GM12878 (cell line): Measurements from ENCODE around the gene TFDP1. TPM values are rescaled to one million over a fixed set of nuclear protein-coding genes. Genes with fewer than 3 reads are reported as not detected.

ENCODE experiments used
- ATAC-seq: fragments of 200-7000 bp; cut with Tn5 transposase; 3 replicates; pipeline ENCODE4 v1.9.1; 2020; ENCODE audit warnings: mild to moderate bottlenecking, moderate library complexity
- BruUV-seq: library from RNA; stranded (reverse); fragments of 400-500 nt; replicated peaks from 2 replicates; lab custom pipeline; 2021; lab: Mats Ljungman, UMichigan
- CTCF ChIA-PET: fragments of 300-600 bp; sonication (Branson Sonifier 250); formaldehyde crosslinking; extraction: SDS; loops from one replicate; lab custom pipeline; 2021; ENCODE audit warnings: inconsistent platforms; lab: Yijun Ruan, JAX
- POLR2A ChIA-PET: fragments of 350-600 bp; formaldehyde crosslinking; extraction: SDS; loops from one replicate; lab custom pipeline; 2021; ENCODE audit warnings: inconsistent platforms; lab: Charles Lee
- RAD21 ChIA-PET: fragments of 300-600 bp; sonication (Branson Sonifier 250); formaldehyde crosslinking; loops from one replicate; lab custom pipeline; 2023; ENCODE audit warnings: antibody characterized with exemption; ENCODE audit not compliant: unreplicated experiment; lab: Charles Lee
- SMC1A ChIA-PET: fragments of 300-600 bp; sonication (Branson Sonifier 250); formaldehyde crosslinking; loops from one replicate; lab custom pipeline; 2023; ENCODE audit not compliant: unreplicated experiment, uncharacterized antibody; lab: Charles Lee
- DNase-seq: peaks from one replicate; pipeline ENCODE4 v3.0.0-alpha.2; 2011; ENCODE audit warnings: low read depth, low spot score
- FAIRE-seq: peaks from 3 replicates; lab custom pipeline; 2011; peaks lifted over from hg19 to GRCh38; lab: Jason Lieb, UNC
- H2AFZ ChIP-seq: 2 replicates; pipeline ENCODE4 v1.6.0; 2011; ENCODE audit warnings: low read depth, low read length, control low read depth; ENCODE audit not compliant: control insufficient read depth
- H3K27ac ChIP-seq: 2 replicates; pipeline ENCODE4 v1.5.1; 2011; ENCODE audit warnings: control low read depth; ENCODE audit not compliant: control insufficient read depth, insufficient read depth
- H3K27me3 ChIP-seq, 2 experiments: replicated peaks in 1 of 2; 2 replicates each; pipeline versions ENCODE4 v1.6.0 to v1.6.1; 2011; ENCODE audit warnings: low read length in 1 of 2; ENCODE audit not compliant: control insufficient read depth in 2 of 2, insufficient read depth in 2 of 2
- H3K36me3 ChIP-seq, 2 experiments: 2 replicates each; pipeline ENCODE4 v1.5.1; 2011; ENCODE audit warnings: low read length in 1 of 2; ENCODE audit not compliant: control insufficient read depth in 2 of 2, insufficient read depth in 2 of 2
- H3K4me1 ChIP-seq: 2 replicates; pipeline ENCODE4 v1.6.1; 2011; ENCODE audit warnings: mild to moderate bottlenecking, low read length, moderate library complexity, mixed read lengths; ENCODE audit not compliant: control insufficient read depth, insufficient read depth
- H3K4me2 ChIP-seq: 2 replicates; pipeline ENCODE4 v1.6.0; 2011; ENCODE audit warnings: control low read depth; ENCODE audit not compliant: control insufficient read depth, insufficient read depth
- H3K4me3 ChIP-seq: fragments of 200-600 bp; sonication (generic); 2 replicates; pipeline ENCODE4 v1.5.1; 2016
- H3K79me2 ChIP-seq: 2 replicates; pipeline ENCODE4 v1.6.0; 2011; ENCODE audit warnings: low read length; ENCODE audit not compliant: control insufficient read depth, insufficient read depth
- H3K9ac ChIP-seq: 2 replicates; pipeline ENCODE4 v1.8.0; 2011; ENCODE audit warnings: low read length, control low read depth, mixed read lengths; ENCODE audit not compliant: control insufficient read depth, insufficient read depth
- H3K9me3 ChIP-seq: replicated peaks from 3 replicates; pipeline ENCODE4 v1.5.1; 2011; ENCODE audit warnings: mild to moderate bottlenecking, low read length; ENCODE audit not compliant: control insufficient read depth, insufficient read depth
- H4K20me1 ChIP-seq: 2 replicates; pipeline ENCODE4 v1.6.0; 2011; ENCODE audit not compliant: control insufficient read depth, insufficient read depth
- BCL3 ChIP-seq: IDR thresholded peaks from 2 replicates; pipeline ENCODE4 v1.6.1; 2011; ENCODE audit warnings: borderline replicate concordance, low read depth, mild to moderate bottlenecking, moderate library complexity, low read length; ENCODE audit not compliant: insufficient read depth, poor library complexity, severe bottlenecking
- CHD2 ChIP-seq: IDR thresholded peaks from 2 replicates; pipeline ENCODE4 v1.6.1; 2011; ENCODE audit warnings: low read depth, low read length, improper control_type of control experiment, borderline replicate concordance
- ESRRA ChIP-seq: IDR thresholded peaks from 2 replicates; pipeline ENCODE4 v1.6.1; 2012; ENCODE audit warnings: mild to moderate bottlenecking, low read length, improper control_type of control experiment
- MEF2B ChIP-seq: fragments of 450-650 bp; IDR thresholded peaks from 2 replicates; pipeline ENCODE4 v1.6.1; 2018; ENCODE audit warnings: mild to moderate bottlenecking, moderate library complexity; ENCODE audit not compliant: partially characterized antibody, poor library complexity, severe bottlenecking
- MLLT1 ChIP-seq: fragments of 450-650 bp; IDR thresholded peaks from 2 replicates; pipeline ENCODE4 v1.6.1; 2016; ENCODE audit warnings: mild to moderate bottlenecking
- NFXL1 ChIP-seq: fragments of 450-650 bp; IDR thresholded peaks from 2 replicates; pipeline ENCODE4 v1.6.1; 2017; ENCODE audit warnings: antibody characterized with exemption, mild to moderate bottlenecking, borderline replicate concordance
- POLR2AphosphoS2 ChIP-seq: IDR thresholded peaks from 2 replicates; pipeline ENCODE4 v1.6.1; 2011; ENCODE audit warnings: low read depth, mild to moderate bottlenecking, low read length, improper control_type of control experiment, moderate library complexity
- TARDBP ChIP-seq: IDR thresholded peaks from 2 replicates; pipeline ENCODE4 v1.6.1; 2016; ENCODE audit warnings: borderline replicate concordance
- YBX1 ChIP-seq: fragments of 450-650 bp; IDR thresholded peaks from 2 replicates; pipeline ENCODE4 v1.6.1; 2016; ENCODE audit warnings: antibody characterized with exemption
- ZBED1 ChIP-seq: IDR thresholded peaks from 2 replicates; pipeline ENCODE4 v1.6.1; 2016; ENCODE audit warnings: borderline replicate concordance
- ZNF24 ChIP-seq: fragments of 450-650 bp; IDR thresholded peaks from 2 replicates; pipeline ENCODE4 v1.6.1; 2017; ENCODE audit warnings: antibody characterized with exemption, mild to moderate bottlenecking
- ZZZ3 ChIP-seq: IDR thresholded peaks from 2 replicates; pipeline ENCODE4 v1.6.1; 2011; ENCODE audit warnings: low read depth; ENCODE audit not compliant: control insufficient read depth, insufficient read length
- WGBS: methylation state at CpG from one replicate; pipeline ENCODE4 v1.1.6; 2016; ENCODE audit warnings: low lambda C conversion rate; ENCODE audit not compliant: insufficient replicate concordance, insufficient coverage; ENCODE audit errors: missing lambda C conversion rate; 5-methylcytosine and 5-hydroxymethylcytosine counted together
- in situ Hi-C: fragments of 300-500 bp; cut with MboI; formaldehyde crosslinking; loops from 9 replicates; pipeline ENCODE4 v1.14.3; 2018; ENCODE audit warnings: mixed read lengths
- intact Hi-C: fragments of 100-400 bp; cut with micrococcal nuclease; formaldehyde crosslinking; loops from one replicate; pipeline ENCODE4 v1.14.2; 2022; ENCODE audit not compliant: unreplicated experiment
- polyA plus RNA-seq, 11 experiments: library from polyadenylated mRNA; depleted of rRNA in 4 of 11; unstranded in 6 of 11; stranded (reverse) in 5 of 11; fragments of >200 nt; fragmentation: Nextera tagmentation in 4 of 11; fragmentation: Illumina TruSeq in 1 of 11; extraction: Ambion mirVana in 4 of 11; extraction: Trizol in 1 of 11; gene quantifications; 1 replicate in 1 of 11; 2 replicates in 10 of 11; pipeline versions ENCODE4 v1.2.1 to v1.2.3, GENCODE V29; 2011 to 2016; ENCODE audit warnings: inconsistent platforms in 2 of 11, missing spikeins in 2 of 11, low read depth in 1 of 11
- total RNA-seq, 4 experiments: library from RNA; depleted of rRNA in 3 of 4; stranded (reverse); fragments of >200 nt in 3 of 4; fragmentation: Illumina TruSeq in 1 of 4; extraction: Trizol in 1 of 4; gene quantifications; 2 replicates each; pipeline versions ENCODE4 v1.2.1 to v1.2.3, GENCODE V29; 2013 to 2021
- TF ChIP-seq, protein P1 (sequence below): fragments of 450-650 bp; IDR thresholded peaks from 2 replicates; pipeline ENCODE4 v1.6.1; 2017; ENCODE audit warnings: mild to moderate bottlenecking, low read depth, inconsistent platforms; ENCODE audit not compliant: poor library complexity, severe bottlenecking
- TF ChIP-seq, protein P2 (sequence below): IDR thresholded peaks from 2 replicates; pipeline ENCODE4 v1.6.1; 2011; ENCODE audit warnings: borderline replicate concordance, low read depth, mild to moderate bottlenecking, moderate library complexity, mixed read lengths, low read length; ENCODE audit not compliant: insufficient read depth; ENCODE audit errors: extremely low read length

TFDP1 gene
- total and polyA plus RNA-seq, 10 of the 15 experiments (the other 5 are each of a cell fraction or from before 2014, with no cell fraction given): 37.7 to 254 (median 119) TPM

- TF ChIP-seq BCL3 (no peak), ZZZ3 (no peak), NFXL1 (no peak), ZNF24 (no peak), MLLT1 (no peak)
These were observed 31.6 kb upstream of the TFDP1 start (continued) for GRCh38 chr13:113552786-113553434.

- ChIA-PET CTCF (interaction anchor here (0.7 kb wide), 1 partner anchor 9 kb away, joined by 3 read pairs; no protein-coding TSS in a partner anchor), POLR2A (no interaction called here), RAD21 (no interaction called here), SMC1A (no interaction called here)
- FAIRE-seq (no peak), ATAC-seq (no peak), DNase-seq (no peak)
- Histone ChIP-seq H3K9me3 (no peaks in the 10 kb centered on the region), H3K4me2 (no peak overlapping the region), H3K4me1 (no peaks in the 10 kb centered on the region), H3K36me3 (peaks cover 2 to 9% of the 10 kb centered on the region in 2 experiments; a peak in 2 of 4 replicates), H2AFZ (no peak overlapping the region), H3K4me3 (no peak overlapping the region), H3K27me3 (no peaks in the 10 kb centered on the region), H3K79me2 (no peaks in the 10 kb centered on the region), H3K27ac (no peak overlapping the region), H3K9ac (no peak overlapping the region), H4K20me1 (no peaks in the 10 kb centered on the region; the same call in 1 of the 2 replicates)
- intact Hi-C loops: no loop called here
- no TSS peak for BruUV-seq
- 65% methylated on average over 16 of the region's 16 CpGs for WGBS
- in situ Hi-C loops: no loop called here
- TF ChIP-seq POLR2AphosphoS2: no peak
- TF ChIP-seq ZBED1: no peak
- no peak for TF ChIP-seq ESRRA
- no peak for TF ChIP-seq MEF2B
- TF ChIP-seq CHD2: no peak
- TF ChIP-seq YBX1: no peak
- TF ChIP-seq, protein P1, sequence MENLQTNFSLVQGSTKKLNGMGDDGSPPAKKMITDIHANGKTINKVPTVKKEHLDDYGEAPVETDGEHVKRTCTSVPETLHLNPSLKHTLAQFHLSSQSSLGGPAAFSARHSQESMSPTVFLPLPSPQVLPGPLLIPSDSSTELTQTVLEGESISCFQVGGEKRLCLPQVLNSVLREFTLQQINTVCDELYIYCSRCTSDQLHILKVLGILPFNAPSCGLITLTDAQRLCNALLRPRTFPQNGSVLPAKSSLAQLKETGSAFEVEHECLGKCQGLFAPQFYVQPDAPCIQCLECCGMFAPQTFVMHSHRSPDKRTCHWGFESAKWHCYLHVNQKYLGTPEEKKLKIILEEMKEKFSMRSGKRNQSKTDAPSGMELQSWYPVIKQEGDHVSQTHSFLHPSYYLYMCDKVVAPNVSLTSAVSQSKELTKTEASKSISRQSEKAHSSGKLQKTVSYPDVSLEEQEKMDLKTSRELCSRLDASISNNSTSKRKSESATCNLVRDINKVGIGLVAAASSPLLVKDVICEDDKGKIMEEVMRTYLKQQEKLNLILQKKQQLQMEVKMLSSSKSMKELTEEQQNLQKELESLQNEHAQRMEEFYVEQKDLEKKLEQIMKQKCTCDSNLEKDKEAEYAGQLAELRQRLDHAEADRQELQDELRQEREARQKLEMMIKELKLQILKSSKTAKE: no peak
- no peak for TF ChIP-seq TARDBP
- TF ChIP-seq, protein P2, sequence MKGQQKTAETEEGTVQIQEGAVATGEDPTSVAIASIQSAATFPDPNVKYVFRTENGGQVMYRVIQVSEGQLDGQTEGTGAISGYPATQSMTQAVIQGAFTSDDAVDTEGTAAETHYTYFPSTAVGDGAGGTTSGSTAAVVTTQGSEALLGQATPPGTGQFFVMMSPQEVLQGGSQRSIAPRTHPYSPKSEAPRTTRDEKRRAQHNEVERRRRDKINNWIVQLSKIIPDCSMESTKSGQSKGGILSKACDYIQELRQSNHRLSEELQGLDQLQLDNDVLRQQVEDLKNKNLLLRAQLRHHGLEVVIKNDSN: no peak
- TF ChIP-seq NFXL1: no peak
These were observed 30.8 kb upstream of the TFDP1 start for GRCh38 chr13:113553511-113554332.
